GM21576 (cell line): ENCODE results near the gene DCUN1D3.
A peak's percentile ranks its signal among the peaks of the same experiment; 100 is the strongest.

ENCODE experiments used
- ATAC-seq: cut with Tn5 transposase; IDR thresholded peaks from one replicate; pipeline ENCODE4 v1.9.1; 2021; ENCODE audit warnings: mild to moderate bottlenecking, moderate library complexity; ENCODE audit not compliant: unreplicated experiment

The DCUN1D3 gene

GRCh38 chr16:20894388-20894787, 5.8 kb downstream of the DCUN1D3 start:
- no peak for ATAC-seq

- ATAC-seq: no peak
Measured at GRCh38 chr16:20889625-20890275, 10.4 kb downstream of the DCUN1D3 start.

GRCh38 chr16:20887207-20887606, 13.0 kb downstream of the DCUN1D3 start:
- ATAC-seq: no peak

GRCh38 chr16:20886320-20886719, 13.8 kb downstream of the DCUN1D3 start:
- ATAC-seq: no peak

GRCh38 chr16:20884240-20884556, 16.0 kb downstream of the DCUN1D3 start:
- no peak for ATAC-seq

- ATAC-seq: no peak
Measured at GRCh38 chr16:20883554-20884239, 16.5 kb downstream of the DCUN1D3 start.

- no peak for ATAC-seq
Measured at GRCh38 chr16:20881503-20881878, 18.7 kb downstream of the DCUN1D3 start.

- ATAC-seq: no peak
Measured at GRCh38 chr16:20880867-20881502, 19.2 kb downstream of the DCUN1D3 start.

- ATAC-seq: peak; percentile 33
Measured at GRCh38 chr16:20879175-20880040, 20.8 kb downstream of the DCUN1D3 start.

GRCh38 chr16:20878682-20879147, 21.4 kb downstream of the DCUN1D3 start:
- no peak for ATAC-seq

- ATAC-seq: no peak
Measured at GRCh38 chr16:20875355-20875650, 24.9 kb downstream of the DCUN1D3 start.

GRCh38 chr16:20874088-20874581, 26.0 kb downstream of the DCUN1D3 start:
- ATAC-seq: no peak

GRCh38 chr16:20873331-20873730, 26.8 kb downstream of the DCUN1D3 start:
- no peak for ATAC-seq

GRCh38 chr16:20871941-20872815, 28.0 kb downstream of the DCUN1D3 start:
- ATAC-seq: no peak

GRCh38 chr16:20871258-20871657, 28.9 kb downstream of the DCUN1D3 start:
- ATAC-seq: no peak

- ATAC-seq: no peak
Measured at GRCh38 chr16:20870122-20870820, 29.9 kb downstream of the DCUN1D3 start.

- no peak for ATAC-seq
Measured at GRCh38 chr16:20868890-20869289, 31.3 kb downstream of the DCUN1D3 start.

GRCh38 chr16:20867585-20867984, 32.6 kb downstream of the DCUN1D3 start:
- no peak for ATAC-seq

- no peak for ATAC-seq
Measured at GRCh38 chr16:20866801-20867200, 33.4 kb downstream of the DCUN1D3 start.
